Measurements from ENCODE around the gene LRBA. TPM values are rescaled to one million over a fixed set of nuclear protein-coding genes. Genes with fewer than 3 reads are reported as not detected.

LRBA gene
- total and polyA plus RNA-seq, 4 donors, result 11.8 to 149 (median 34.2) TPM

- Histone ChIP-seq H3K4me1 (ENCODE audit: control insufficient read depth in 5 of 5, insufficient read depth in 5 of 5, low read length in 5 of 5) (peaks cover 0 to 10% (median 0%) of the 10 kb centered on the region in 5 donors), H3K27me3 (ENCODE audit: control insufficient read depth in 3 of 3, insufficient read depth in 3 of 3, low read length in 2 of 3) (no peaks in the 10 kb centered on the region), H3K9ac (ENCODE audit: insufficient read depth in 1 of 2, low read length in 2 of 2) (no peak overlapping the region), H3K9me3 (ENCODE audit: control insufficient read depth in 4 of 4, insufficient read depth in 3 of 4, low read length in 3 of 4) (no peaks in the 10 kb centered on the region), H3K4me3 (no peak overlapping the region), H3K27ac (ENCODE audit: low read depth in 1 of 2, low read length in 1 of 2) (no peak overlapping the region), H3K36me3 (ENCODE audit: control insufficient read depth in 4 of 4, insufficient read depth in 4 of 4, low read length in 4 of 4) (no peaks in the 10 kb centered on the region)
- TF ChIP-seq, protein P1, sequence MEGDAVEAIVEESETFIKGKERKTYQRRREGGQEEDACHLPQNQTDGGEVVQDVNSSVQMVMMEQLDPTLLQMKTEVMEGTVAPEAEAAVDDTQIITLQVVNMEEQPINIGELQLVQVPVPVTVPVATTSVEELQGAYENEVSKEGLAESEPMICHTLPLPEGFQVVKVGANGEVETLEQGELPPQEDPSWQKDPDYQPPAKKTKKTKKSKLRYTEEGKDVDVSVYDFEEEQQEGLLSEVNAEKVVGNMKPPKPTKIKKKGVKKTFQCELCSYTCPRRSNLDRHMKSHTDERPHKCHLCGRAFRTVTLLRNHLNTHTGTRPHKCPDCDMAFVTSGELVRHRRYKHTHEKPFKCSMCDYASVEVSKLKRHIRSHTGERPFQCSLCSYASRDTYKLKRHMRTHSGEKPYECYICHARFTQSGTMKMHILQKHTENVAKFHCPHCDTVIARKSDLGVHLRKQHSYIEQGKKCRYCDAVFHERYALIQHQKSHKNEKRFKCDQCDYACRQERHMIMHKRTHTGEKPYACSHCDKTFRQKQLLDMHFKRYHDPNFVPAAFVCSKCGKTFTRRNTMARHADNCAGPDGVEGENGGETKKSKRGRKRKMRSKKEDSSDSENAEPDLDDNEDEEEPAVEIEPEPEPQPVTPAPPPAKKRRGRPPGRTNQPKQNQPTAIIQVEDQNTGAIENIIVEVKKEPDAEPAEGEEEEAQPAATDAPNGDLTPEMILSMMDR (IDR thresholded peaks at IDR 0.05; ENCODE audit: control extremely low read depth, extremely low read depth), result no peak
- DNase-seq (no peak), ATAC-seq (ENCODE audit: insufficient read depth, low FRiP score) (no peak)
- 87 to 91% methylated on average over 4 of the region's 4 CpGs for WGBS, 2 donors
These were observed 467.8 kb downstream of the LRBA start for GRCh38 chr4:150547154-150547838.

DNA sequence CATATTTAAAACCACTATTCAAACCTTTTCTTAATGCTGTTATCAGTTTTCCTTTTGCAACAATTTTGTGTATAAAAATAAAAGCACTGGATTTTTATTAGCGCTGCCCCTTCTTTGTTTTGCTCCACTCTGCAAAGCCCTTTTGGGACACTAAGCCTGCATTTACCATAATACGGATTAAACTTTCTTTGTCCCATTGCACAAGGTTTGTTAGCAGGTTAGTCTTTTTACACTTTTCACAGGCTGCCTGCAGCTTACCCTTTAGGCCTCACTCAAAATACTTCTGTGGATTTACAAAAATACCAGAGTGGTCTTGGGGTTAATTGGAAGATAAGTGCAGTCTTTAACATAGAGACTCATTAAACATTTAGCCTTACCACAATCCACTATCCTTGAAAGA lies 468.8 kb downstream of the LRBA start:
- ATAC-seq (ENCODE audit: insufficient read depth, low FRiP score) (no peak), DNase-seq (no peak)
- TF ChIP-seq, protein P1 (IDR thresholded peaks at IDR 0.05; ENCODE audit: control extremely low read depth, extremely low read depth), result no peak
- Histone ChIP-seq H3K9ac (ENCODE audit: insufficient read depth in 1 of 2, low read length in 2 of 2) (no peak overlapping the region), H3K9me3 (ENCODE audit: control insufficient read depth in 4 of 4, insufficient read depth in 3 of 4, low read length in 3 of 4) (no peaks in the 10 kb centered on the region), H3K36me3 (ENCODE audit: control insufficient read depth in 4 of 4, insufficient read depth in 4 of 4, low read length in 4 of 4) (no peaks in the 10 kb centered on the region), H3K27me3 (ENCODE audit: control insufficient read depth in 3 of 3, insufficient read depth in 3 of 3, low read length in 2 of 3) (no peaks in the 10 kb centered on the region), H3K4me3 (no peak overlapping the region), H3K4me1 (ENCODE audit: control insufficient read depth in 5 of 5, insufficient read depth in 5 of 5, low read length in 5 of 5) (peaks cover 0 to 10% (median 0%) of the 10 kb centered on the region in 5 donors), H3K27ac (ENCODE audit: low read depth in 1 of 2, low read length in 1 of 2) (no peak overlapping the region)
- WGBS, 2 donors, result 98 to 99% methylated on average over 2 of the region's 2 CpGs

- TF ChIP-seq, protein P1 (IDR thresholded peaks at IDR 0.05; ENCODE audit: control extremely low read depth, extremely low read depth), result no peak
- Histone ChIP-seq H3K4me1 (ENCODE audit: control insufficient read depth in 5 of 5, insufficient read depth in 5 of 5, low read length in 5 of 5) (peaks cover 0 to 10% (median 0%) of the 10 kb centered on the region in 5 donors), H3K9ac (ENCODE audit: insufficient read depth in 1 of 2, low read length in 2 of 2) (no peak overlapping the region), H3K27me3 (ENCODE audit: control insufficient read depth in 3 of 3, insufficient read depth in 3 of 3, low read length in 2 of 3) (no peaks in the 10 kb centered on the region), H3K9me3 (ENCODE audit: control insufficient read depth in 4 of 4, insufficient read depth in 3 of 4, low read length in 3 of 4) (no peaks in the 10 kb centered on the region), H3K36me3 (ENCODE audit: control insufficient read depth in 4 of 4, insufficient read depth in 4 of 4, low read length in 4 of 4) (no peaks in the 10 kb centered on the region), H3K27ac (ENCODE audit: low read depth in 1 of 2, low read length in 1 of 2) (no peak overlapping the region), H3K4me3 (no peak overlapping the region)
- 42 to 55% methylated on average over 1 of the region's 1 CpG for WGBS, 2 donors
- DNase-seq (peak in 2 of 3 donors; percentile 10 to 12), ATAC-seq (ENCODE audit: insufficient read depth, low FRiP score) (no peak)
These were observed 472.0 kb downstream of the LRBA start for GRCh38 chr4:150543042-150543441.
